Glutamatergic neuron (in vitro differentiated cells): ENCODE results near the gene SLIT3. TPM values are rescaled to one million over a fixed set of nuclear protein-coding genes. Genes with fewer than 3 reads are reported as not detected.

ENCODE experiments used
- DNase-seq: peaks from one replicate; pipeline ENCODE4 v3.0.0; 2022
- H3K27ac Mint-ChIP-seq: one replicate; pipeline ENCODE4 v1.8.0; 2020; ENCODE audit warnings: mild to moderate bottlenecking, mixed read lengths, inconsistent platforms; ENCODE audit not compliant: unreplicated experiment
- H3K27me3 Mint-ChIP-seq: one replicate; pipeline ENCODE4 v1.8.0; 2020; ENCODE audit warnings: mild to moderate bottlenecking, moderate library complexity, mixed read lengths, inconsistent platforms; ENCODE audit not compliant: unreplicated experiment
- H3K36me3 Mint-ChIP-seq: one replicate; pipeline ENCODE4 v1.8.0; 2020; ENCODE audit warnings: mild to moderate bottlenecking, mixed read lengths, inconsistent platforms; ENCODE audit not compliant: unreplicated experiment
- H3K4me1 Mint-ChIP-seq: one replicate; pipeline ENCODE4 v1.8.0; 2020; ENCODE audit warnings: mild to moderate bottlenecking, low read depth, mixed read lengths, inconsistent platforms; ENCODE audit not compliant: unreplicated experiment
- H3K4me3 Mint-ChIP-seq: one replicate; pipeline ENCODE4 v1.8.0; 2020; ENCODE audit warnings: mild to moderate bottlenecking, mixed read lengths, inconsistent platforms; ENCODE audit not compliant: unreplicated experiment
- H3K9me3 Mint-ChIP-seq: one replicate; pipeline ENCODE4 v1.8.0; 2020; ENCODE audit warnings: mild to moderate bottlenecking, moderate library complexity, mixed read lengths, inconsistent platforms; ENCODE audit not compliant: unreplicated experiment
- total RNA-seq: library from RNA; stranded (reverse); fragmentation: NEBNext Ultra II Directional; extraction: Animal tissue kit (Norgen Biotek cat#: 25700); gene quantifications from one replicate; pipeline ENCODE4 v1.2.1, GENCODE V29; 2021; ENCODE audit not compliant: unreplicated experiment
- TF ChIP-seq, protein P1 (sequence below): fragments of 200-600 bp; sonication (generic); IDR thresholded peaks from one replicate; pipeline ENCODE4 v1.5.0; 2021; ENCODE audit not compliant: partially characterized antibody, unreplicated experiment

Gene SLIT3
- total RNA-seq, 1 donor from 2014 or later = 11.5 TPM

DNA sequence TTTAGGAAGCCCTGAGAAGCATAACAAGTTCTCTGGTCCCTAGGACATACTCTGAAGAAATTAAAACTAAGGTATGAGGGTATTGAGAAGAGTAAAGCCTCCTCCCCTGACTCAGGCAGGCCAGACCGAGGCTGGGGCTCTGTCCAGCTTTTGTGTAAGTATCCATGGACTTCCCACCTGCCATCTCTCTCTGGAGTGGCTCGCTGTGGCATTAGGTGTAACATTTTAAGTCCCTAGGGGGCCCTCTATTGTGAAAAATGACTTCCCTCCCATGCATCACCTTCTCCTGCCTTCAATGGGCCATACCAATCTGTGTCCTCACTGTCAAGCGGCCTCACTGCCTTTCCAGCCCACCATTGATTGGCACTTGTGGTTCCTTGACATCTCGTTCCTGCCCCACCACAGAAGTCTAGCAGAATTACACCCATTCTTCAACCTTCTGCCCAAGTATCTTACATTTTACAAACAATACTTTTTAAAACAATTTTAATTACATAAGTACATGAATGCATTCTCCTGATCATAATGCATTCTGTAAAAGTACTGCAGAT, 205.5 kb downstream of the SLIT3 start:
- peaks cover 5% of the 10 kb centered on the region for H3K27me3 Mint-ChIP-seq
- TF ChIP-seq, protein P1, sequence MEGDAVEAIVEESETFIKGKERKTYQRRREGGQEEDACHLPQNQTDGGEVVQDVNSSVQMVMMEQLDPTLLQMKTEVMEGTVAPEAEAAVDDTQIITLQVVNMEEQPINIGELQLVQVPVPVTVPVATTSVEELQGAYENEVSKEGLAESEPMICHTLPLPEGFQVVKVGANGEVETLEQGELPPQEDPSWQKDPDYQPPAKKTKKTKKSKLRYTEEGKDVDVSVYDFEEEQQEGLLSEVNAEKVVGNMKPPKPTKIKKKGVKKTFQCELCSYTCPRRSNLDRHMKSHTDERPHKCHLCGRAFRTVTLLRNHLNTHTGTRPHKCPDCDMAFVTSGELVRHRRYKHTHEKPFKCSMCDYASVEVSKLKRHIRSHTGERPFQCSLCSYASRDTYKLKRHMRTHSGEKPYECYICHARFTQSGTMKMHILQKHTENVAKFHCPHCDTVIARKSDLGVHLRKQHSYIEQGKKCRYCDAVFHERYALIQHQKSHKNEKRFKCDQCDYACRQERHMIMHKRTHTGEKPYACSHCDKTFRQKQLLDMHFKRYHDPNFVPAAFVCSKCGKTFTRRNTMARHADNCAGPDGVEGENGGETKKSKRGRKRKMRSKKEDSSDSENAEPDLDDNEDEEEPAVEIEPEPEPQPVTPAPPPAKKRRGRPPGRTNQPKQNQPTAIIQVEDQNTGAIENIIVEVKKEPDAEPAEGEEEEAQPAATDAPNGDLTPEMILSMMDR = no peak
- H3K9me3 Mint-ChIP-seq = no peaks in the 10 kb centered on the region
- no peaks in the 10 kb centered on the region for H3K36me3 Mint-ChIP-seq
- H3K27ac Mint-ChIP-seq = no peak overlapping the region
- peaks cover 3% of the 10 kb centered on the region for H3K4me1 Mint-ChIP-seq
- DNase-seq = no peak
- no peak overlapping the region for H3K4me3 Mint-ChIP-seq

DNA sequence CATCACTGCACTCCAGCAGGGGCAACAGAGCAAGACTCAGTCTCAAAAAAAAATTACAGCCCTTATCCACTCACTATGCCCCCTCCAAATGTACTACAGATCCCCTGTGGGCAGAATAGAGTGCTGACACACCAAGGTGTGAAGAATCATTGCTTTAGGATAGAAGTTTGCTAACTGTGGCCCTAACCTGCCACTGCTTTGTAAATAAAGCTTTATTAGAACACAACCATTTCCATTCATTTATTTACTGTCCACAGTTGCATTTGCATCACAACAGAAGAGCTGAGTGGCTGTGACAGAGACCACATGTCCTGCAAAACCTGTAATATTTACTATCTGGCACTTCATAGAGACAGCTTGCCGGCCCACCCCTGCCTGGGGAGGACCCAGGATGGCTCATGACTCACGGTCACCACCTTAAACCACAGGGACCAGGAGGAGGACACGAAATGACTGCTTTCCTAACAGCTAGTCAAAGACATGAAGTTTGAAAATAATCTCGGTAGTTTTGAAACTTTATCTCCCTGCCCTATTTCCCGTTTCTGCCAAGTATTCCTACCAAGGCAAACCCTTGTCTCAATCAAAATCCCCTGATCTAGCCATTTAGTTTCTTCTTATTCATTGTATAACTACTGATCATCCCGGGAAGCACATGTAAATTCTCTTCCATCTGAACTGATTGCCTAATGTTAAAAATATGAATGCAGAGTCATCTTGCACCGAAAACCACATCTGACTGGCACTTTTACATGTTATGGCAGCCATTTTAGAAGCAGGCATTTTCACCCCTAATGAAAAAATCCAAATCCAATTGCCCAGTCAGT, 206.1 kb downstream of the SLIT3 start:
- TF ChIP-seq, protein P1 = no peak
- H3K4me3 Mint-ChIP-seq = no peak overlapping the region
- peaks cover 3% of the 10 kb centered on the region for H3K4me1 Mint-ChIP-seq
- no peak for DNase-seq
- H3K36me3 Mint-ChIP-seq = peaks cover 3% of the 10 kb centered on the region
- peaks cover 5% of the 10 kb centered on the region for H3K27me3 Mint-ChIP-seq
- no peaks in the 10 kb centered on the region for H3K9me3 Mint-ChIP-seq
- H3K27ac Mint-ChIP-seq = no peak overlapping the region

DNA sequence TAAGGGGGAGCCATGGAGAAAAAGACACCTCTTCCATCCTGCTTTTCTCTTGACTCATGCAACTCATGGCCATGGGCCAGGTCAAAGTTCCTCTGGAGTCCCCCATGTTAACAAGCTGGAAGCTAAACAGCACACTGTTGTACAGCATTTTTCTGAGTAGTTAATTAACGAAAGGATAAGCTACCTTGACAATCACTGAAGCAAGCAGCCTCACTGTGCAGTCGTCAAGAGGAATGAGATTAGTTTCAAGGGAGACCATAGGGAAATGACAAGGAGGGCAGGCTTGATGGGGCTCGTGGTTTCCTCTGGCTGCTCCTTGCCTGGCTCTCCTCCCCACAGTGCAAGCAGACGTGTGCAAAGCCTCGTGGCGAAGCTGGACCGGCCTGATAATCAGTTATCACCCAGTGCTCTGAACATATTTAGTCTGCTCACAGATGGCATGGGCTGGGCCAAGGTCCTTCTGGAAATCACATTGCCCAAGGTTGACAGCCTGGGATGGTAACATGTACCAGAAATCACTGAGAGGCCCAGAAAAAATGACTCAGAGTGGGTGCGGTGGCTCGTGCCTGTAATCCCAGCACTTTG, 209.5 kb downstream of the SLIT3 start:
- Mint-ChIP-seq H3K4me1 (no peaks in the 10 kb centered on the region), H3K9me3 (peaks cover 3% of the 10 kb centered on the region), H3K4me3 (no peak overlapping the region), H3K27ac (no peak overlapping the region), H3K27me3 (no peaks in the 10 kb centered on the region), H3K36me3 (peaks cover 9% of the 10 kb centered on the region)
- TF ChIP-seq, protein P1 = no peak
- no peak for DNase-seq

DNA sequence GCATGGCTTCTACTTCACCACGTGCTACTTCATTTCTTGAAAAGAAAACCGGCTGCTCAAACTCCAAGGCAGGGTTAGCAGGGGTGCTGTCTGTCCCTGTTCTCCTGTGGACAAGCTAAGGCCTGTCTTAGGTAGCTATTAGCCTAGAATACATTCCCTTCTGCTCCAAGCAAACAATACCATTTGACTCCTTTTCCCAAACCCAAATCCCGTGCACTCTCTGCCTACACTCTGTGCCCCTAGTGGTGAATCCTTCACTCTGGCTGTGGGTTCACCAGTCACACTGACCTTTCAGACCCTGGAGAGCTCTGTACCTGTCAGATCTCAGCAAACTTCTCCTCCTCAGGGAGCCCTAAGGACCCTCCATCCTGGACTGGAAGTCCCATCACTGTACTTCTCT, 211.6 kb downstream of the SLIT3 start:
- DNase-seq = no peak
- TF ChIP-seq, protein P1 = no peak
- no peak overlapping the region for H3K4me3 Mint-ChIP-seq
- peaks cover 9% of the 10 kb centered on the region for H3K36me3 Mint-ChIP-seq
- no peaks in the 10 kb centered on the region for H3K27me3 Mint-ChIP-seq
- peaks cover 3% of the 10 kb centered on the region for H3K9me3 Mint-ChIP-seq
- no peak overlapping the region for H3K27ac Mint-ChIP-seq
- H3K4me1 Mint-ChIP-seq = no peaks in the 10 kb centered on the region
